ENCODE results near the gene ZPR1. TPM values are rescaled to one million over a fixed set of nuclear protein-coding genes. Genes with fewer than 3 reads are reported as not detected.
"Not testable (repeated sequence)": the region's sequence is repeated elsewhere in the genome, so short reads cannot be mapped to it uniquely, and the experiment has no call there.

Gene ZPR1, protein sequence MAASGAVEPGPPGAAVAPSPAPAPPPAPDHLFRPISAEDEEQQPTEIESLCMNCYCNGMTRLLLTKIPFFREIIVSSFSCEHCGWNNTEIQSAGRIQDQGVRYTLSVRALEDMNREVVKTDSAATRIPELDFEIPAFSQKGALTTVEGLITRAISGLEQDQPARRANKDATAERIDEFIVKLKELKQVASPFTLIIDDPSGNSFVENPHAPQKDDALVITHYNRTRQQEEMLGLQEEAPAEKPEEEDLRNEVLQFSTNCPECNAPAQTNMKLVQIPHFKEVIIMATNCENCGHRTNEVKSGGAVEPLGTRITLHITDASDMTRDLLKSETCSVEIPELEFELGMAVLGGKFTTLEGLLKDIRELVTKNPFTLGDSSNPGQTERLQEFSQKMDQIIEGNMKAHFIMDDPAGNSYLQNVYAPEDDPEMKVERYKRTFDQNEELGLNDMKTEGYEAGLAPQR
- 59.2 TPM for polyA plus RNA-seq (ENCODE audit: insufficient read length)
- long read RNA-seq, donor 1, full-length matches to known transcripts, result 5 of 5 reads
- long read RNA-seq, donor 1, partial matches to known transcripts, result 0 of 5 reads
- long read RNA-seq, donor 1, other reads (novel, unspliced or antisense), result 0 of 5 reads
- long read RNA-seq, donor 2, full-length matches to known transcripts, result 6 of 6 reads
- long read RNA-seq, donor 2, partial matches to known transcripts, result 0 of 6 reads
- long read RNA-seq, donor 2, other reads (novel, unspliced or antisense), result 0 of 6 reads
- long read RNA-seq, donor 3, full-length matches to known transcripts, result 6 of 6 reads
- long read RNA-seq, donor 3, partial matches to known transcripts, result 0 of 6 reads
- long read RNA-seq, donor 3, other reads (novel, unspliced or antisense), result 0 of 6 reads
- long read RNA-seq, donor 4, result 0 reads
- long read RNA-seq, donor 5, full-length matches to known transcripts, result 10 of 10 reads
- long read RNA-seq, donor 5, partial matches to known transcripts, result 0 of 10 reads
- long read RNA-seq, donor 5, other reads (novel, unspliced or antisense), result 0 of 10 reads
- long read RNA-seq, donor 6, full-length matches to known transcripts, result 8 of 14 reads
- long read RNA-seq, donor 6, partial matches to known transcripts, result 6 of 14 reads
- long read RNA-seq, donor 6, other reads (novel, unspliced or antisense), result 0 of 14 reads
- long read RNA-seq, donor 7, full-length matches to known transcripts, result 20 of 20 reads
- long read RNA-seq, donor 7, partial matches to known transcripts, result 0 of 20 reads
- long read RNA-seq, donor 7, other reads (novel, unspliced or antisense), result 0 of 20 reads
- long read RNA-seq, donor 8, full-length matches to known transcripts, result 1 of 1 reads
- long read RNA-seq, donor 8, partial matches to known transcripts, result 0 of 1 reads
- long read RNA-seq, donor 8, other reads (novel, unspliced or antisense), result 0 of 1 reads

DNA sequence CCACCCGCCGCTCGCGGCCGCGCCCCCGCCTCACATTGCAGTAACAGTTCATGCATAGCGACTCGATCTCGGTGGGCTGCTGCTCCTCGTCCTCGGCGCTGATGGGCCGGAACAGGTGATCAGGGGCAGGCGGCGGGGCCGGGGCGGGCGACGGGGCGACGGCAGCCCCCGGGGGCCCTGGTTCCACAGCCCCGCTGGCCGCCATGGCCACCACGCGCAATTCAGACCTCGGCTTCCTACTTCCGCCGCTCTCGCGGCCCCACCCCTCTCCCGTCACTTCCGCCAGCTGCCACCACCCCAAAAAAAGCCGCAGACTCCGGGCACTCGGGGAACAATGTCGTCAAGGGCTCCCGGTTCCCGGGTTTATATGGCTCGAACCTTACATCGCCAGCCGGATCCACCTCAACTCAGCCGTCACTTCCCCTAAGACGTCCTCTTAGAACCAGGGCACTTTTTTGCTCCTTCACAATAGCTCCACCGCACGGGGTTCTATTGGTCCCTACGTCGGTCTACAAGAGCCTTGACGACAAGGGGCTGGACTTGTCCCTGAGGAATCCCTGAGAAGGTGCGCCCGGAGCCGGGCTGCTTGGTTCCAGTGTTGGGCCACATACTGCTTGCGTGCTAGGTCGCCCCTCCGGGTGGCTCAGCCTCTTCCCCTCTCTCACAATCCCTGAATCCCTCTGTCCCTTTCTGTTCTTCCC, at the start of gene ZPR1:
Gene ZPR1, minus strand, starts transcription at position 238 of the 701 bp plus-strand sequence. Its CDS starts 33 bp downstream, at position 205.
- peak; percentile 68 for DNase-seq

DNA sequence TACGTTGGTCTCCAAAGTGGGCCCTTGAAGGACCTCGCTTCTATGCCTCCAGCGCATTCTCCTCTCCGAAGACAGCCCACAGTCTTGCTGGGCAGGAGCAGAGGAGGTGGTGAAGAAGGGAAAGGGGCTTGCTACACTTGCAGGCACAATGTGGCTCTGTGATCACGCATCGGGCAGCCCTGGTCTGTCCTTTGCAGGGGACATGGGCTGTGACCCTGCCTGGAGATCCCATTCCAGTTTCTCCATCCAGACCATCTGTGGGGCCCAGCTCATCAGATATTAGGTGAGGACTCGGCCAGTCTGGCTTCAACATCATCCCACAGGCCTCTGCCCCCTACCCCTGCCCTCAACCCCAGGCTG, 48.8 kb upstream of the ZPR1 start:
- DNase-seq, result no peak

GRCh38 chr11:116835791-116836631, 48.2 kb upstream of the ZPR1 start:
- DNase-seq, result peak; percentile 92

GRCh38 chr11:116835042-116835772, 47.4 kb upstream of the ZPR1 start:
- no peak for DNase-seq

DNA sequence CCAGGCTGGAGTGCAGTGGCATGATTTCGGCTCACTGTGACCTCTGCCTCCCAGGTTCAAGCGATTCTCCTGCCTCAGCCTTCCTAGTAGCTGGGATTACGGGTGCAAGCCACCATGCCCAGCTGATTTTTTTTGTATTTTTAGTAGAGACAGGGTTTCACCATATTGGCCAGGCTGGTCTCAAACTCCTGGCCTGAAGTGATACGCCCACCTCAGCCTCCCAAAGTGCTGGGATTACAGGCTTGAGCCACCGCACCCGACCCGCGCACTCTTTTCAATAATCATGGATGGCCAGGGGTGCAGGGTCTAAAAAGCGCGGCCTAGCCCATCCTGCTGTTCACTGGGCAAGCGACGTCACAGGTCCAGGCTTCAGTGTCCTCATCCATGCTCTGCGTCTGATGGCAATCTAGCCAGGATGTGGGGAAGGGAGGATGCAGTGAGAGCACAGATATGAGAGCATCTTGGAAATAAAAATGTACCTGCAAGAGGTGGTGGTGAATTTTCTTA, 46.8 kb upstream of the ZPR1 start:
- not testable (repeated sequence) for DNase-seq

DNA sequence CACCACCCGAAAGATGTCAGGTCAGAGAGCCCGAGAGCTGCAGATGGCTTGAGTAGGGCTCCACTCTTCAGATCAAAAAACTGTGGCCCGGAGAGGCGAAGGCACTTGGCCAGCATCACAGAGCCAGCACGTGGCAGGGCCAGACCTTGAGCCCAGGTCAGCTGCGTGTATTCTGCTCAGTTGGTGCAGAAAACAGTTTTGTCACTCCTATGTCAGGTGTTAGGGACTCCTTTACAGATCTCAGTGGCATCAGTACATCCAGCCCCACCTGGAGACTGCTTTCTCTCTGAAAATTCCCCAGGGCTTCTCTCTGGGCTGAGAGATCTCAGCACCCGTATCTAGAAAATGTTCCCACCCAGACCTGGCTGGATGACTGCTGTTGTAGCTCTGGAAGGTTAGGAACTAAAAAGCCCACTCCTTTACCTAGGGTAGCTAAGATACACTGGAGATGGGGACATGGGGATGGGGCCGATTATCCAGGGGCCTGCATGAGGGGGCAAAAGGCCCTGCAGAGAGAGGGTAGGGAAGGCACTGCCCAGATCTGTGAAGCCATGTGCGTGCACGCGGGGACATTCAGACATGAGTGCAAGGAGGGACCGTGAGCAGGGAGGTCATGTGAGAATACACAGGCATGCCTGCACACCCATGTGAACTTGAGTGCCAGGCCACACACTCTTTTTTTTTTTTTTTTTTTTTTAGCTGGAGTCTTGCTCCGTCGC, 46.2 kb upstream of the ZPR1 start:
- no peak for DNase-seq

- no peak for DNase-seq
Measured at GRCh38 chr11:116833491-116833815, 45.6 kb upstream of the ZPR1 start.

GRCh38 chr11:116832350-116833290, 44.8 kb upstream of the ZPR1 start:
- DNase-seq, result no peak

GRCh38 chr11:116831790-116832349, 44.0 kb upstream of the ZPR1 start:
- no peak for DNase-seq

DNA sequence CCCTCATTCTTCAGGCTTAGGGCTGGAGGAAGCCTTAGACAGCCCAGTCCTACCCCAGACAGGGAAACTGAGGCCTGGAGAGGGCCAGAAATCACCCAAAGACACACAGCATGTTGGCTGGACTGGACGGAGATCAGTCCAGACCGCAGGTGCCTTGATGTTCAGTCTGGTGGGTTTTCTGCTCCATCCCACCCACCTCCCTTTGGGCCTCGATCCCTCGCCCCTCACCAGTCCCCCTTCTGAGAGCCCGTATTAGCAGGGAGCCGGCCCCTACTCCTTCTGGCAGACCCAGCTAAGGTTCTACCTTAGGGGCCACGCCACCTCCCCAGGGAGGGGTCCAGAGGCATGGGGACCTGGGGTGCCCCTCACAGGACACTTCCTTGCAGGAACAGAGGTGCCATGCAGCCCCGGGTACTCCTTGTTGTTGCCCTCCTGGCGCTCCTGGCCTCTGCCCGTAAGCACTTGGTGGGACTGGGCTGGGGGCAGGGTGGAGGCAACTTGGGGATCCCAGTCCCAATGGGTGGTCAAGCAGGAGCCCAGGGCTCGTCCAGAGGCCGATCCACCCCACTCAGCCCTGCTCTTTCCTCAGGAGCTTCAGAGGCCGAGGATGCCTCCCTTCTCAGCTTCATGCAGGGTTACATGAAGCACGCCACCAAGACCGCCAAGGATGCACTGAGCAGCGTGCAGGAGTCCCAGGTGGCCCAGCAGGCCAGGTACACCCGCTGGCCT, 42.5 kb upstream of the ZPR1 start:
- no peak for DNase-seq

- no peak for DNase-seq
Measured at GRCh38 chr11:116829525-116830183, 41.8 kb upstream of the ZPR1 start, which contains the start of gene APOC3. APOC3 (plus strand) TSS chr11:116829907; CDS start chr11:116830583, 676 bp downstream.

- DNase-seq, result no peak
Measured at GRCh38 chr11:116828632-116829524, 41.1 kb upstream of the ZPR1 start.

DNA sequence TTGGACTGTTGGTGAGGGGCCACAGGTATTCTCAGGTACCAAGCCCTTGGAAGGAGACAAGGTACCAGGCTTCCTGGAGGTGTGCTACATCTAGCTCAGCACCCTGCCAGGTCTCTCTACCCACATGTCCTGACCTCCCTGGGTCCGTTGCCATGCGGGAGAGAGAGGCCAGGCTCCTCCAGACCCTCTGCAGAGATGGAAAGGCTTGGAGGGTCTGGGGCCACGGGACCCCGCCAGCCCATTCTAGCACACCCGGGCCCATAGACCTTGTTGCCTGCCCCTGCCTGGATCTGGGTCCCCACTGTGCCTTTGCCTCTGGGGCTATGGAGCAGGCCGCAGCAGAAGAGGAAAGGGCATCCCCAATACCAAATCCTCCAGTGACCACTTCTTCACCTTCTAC, 39.6 kb upstream of the ZPR1 start:
- no peak for DNase-seq

- no peak for DNase-seq
Measured at GRCh38 chr11:116826751-116827431, 39.1 kb upstream of the ZPR1 start.

All from left kidney (tissue), 8 donors.